ENCODE data around the gene ZNF439.
A peak's percentile ranks its signal among the peaks of the same experiment; 100 is the strongest.
"Not testable (repeated sequence)": the region's sequence is repeated elsewhere in the genome, so short reads cannot be mapped to it uniquely, and the experiment has no call there.

ZNF439 gene

GRCh38 chr19:11872624-11873023 lies 24.1 kb downstream of the ZNF439 start:
- no peak for DNase-seq

- no peak for DNase-seq
Measured at GRCh38 chr19:11873762-11874161, 25.2 kb downstream of the ZNF439 start.

- DNase-seq, result not testable (repeated sequence)
Measured at GRCh38 chr19:11879687-11880266, 31.3 kb downstream of the ZNF439 start.

- DNase-seq, result no peak
Measured at GRCh38 chr19:11880598-11880997, 32.1 kb downstream of the ZNF439 start.

GRCh38 chr19:11881151-11881800 lies 32.8 kb downstream of the ZNF439 start:
- peak; percentile 11 for DNase-seq

GRCh38 chr19:11882606-11883005 lies 34.1 kb downstream of the ZNF439 start:
- no peak for DNase-seq

GRCh38 chr19:11887234-11887610 lies 38.7 kb downstream of the ZNF439 start:
- no peak for DNase-seq

- DNase-seq, result no peak
Measured at GRCh38 chr19:11887611-11888531, 39.3 kb downstream of the ZNF439 start, which contains the start of gene ZNF69. Gene ZNF69 (plus strand): TSS chr19:11887782. CDS start chr19:11887924, 142 bp downstream.

GRCh38 chr19:11889901-11890300 lies 41.4 kb downstream of the ZNF439 start:
- not testable (repeated sequence) for DNase-seq

GRCh38 chr19:11890634-11891033 lies 42.1 kb downstream of the ZNF439 start:
- no peak for DNase-seq

- no peak for DNase-seq
Measured at GRCh38 chr19:11894851-11895250, 46.3 kb downstream of the ZNF439 start.

GRCh38 chr19:11902228-11902627 lies 53.7 kb downstream of the ZNF439 start:
- no peak for DNase-seq

- no peak for DNase-seq
Measured at GRCh38 chr19:11905928-11906327, 57.4 kb downstream of the ZNF439 start.

GRCh38 chr19:11911937-11912336 lies 63.4 kb downstream of the ZNF439 start:
- not testable (repeated sequence) for DNase-seq

- not testable (repeated sequence) for DNase-seq
Measured at GRCh38 chr19:11914417-11915051, 66.0 kb downstream of the ZNF439 start.
